Measurements from ENCODE around the gene CDK14. TPM values are rescaled to one million over a fixed set of nuclear protein-coding genes. Genes with fewer than 3 reads are reported as not detected.

The CDK14 gene
- total and polyA plus RNA-seq, 2 donors (not counting 3 experiments of a cell fraction or from before 2014, with no cell fraction given): 5.5 to 34.2 TPM

DNA sequence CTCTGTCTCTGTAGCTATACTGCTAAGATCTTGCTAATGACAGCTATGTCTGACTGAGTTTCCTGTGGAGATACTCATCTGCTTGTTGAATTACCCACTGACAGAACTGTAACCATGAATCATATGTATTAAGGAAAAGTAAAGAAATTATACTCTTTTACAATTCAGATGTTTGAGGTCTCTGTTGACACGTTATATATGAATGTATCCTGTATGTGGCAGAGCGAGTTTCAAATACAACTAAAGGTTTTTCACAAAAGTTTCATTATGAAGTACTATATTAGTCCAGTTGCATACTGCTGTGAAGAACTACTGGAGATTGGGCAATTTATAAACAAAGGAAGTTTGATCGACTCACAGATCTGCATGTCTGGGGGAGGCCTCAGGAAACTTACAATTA lies 232.5 kb downstream of the CDK14 start:
- Histone ChIP-seq H3K4me3 (replicated peaks in 1 of 3; ENCODE audit: insufficient read depth in 1 of 3, low read depth in 1 of 3, low read length in 3 of 3) (no peak overlapping the region), H3K9me3 (replicated peaks; ENCODE audit: control insufficient read depth, insufficient read depth, low read length) (peaks cover 2% of the 10 kb centered on the region), H3K27ac (ENCODE audit: insufficient read depth, low read depth, low read length) (no peak overlapping the region), H3K27me3 (ENCODE audit: control insufficient read depth in 2 of 2, insufficient read depth in 2 of 2, low read length in 2 of 2) (no peaks in the 10 kb centered on the region), H2AFZ (ENCODE audit: low read depth, low read length) (no peak overlapping the region), H3K79me2 (ENCODE audit: control insufficient read depth, insufficient read depth, low read length) (no peaks in the 10 kb centered on the region), H4K20me1 (replicated peaks; ENCODE audit: control insufficient read depth, extremely low read depth, insufficient read depth, low read length) (no peaks in the 10 kb centered on the region), H3K9ac (replicated peaks; ENCODE audit: extremely low read depth, insufficient read depth, low read length) (no peak overlapping the region), H3K4me2 (ENCODE audit: insufficient read depth, low read length) (no peak overlapping the region), H3K36me3 (ENCODE audit: control insufficient read depth in 2 of 2, extremely low read depth in 1 of 2, insufficient read depth in 2 of 2, low read length in 2 of 2) (no peaks in the 10 kb centered on the region), H3K9me1 (replicated peaks; ENCODE audit: control insufficient read depth, extremely low read depth, insufficient read depth, low read length) (no peaks in the 10 kb centered on the region), H3K4me1 (ENCODE audit: control insufficient read depth, extremely low read depth, insufficient read depth, low read length) (peaks cover 18% of the 10 kb centered on the region)
- CTCF ChIA-PET: no interaction called here
- FAIRE-seq (no peak), DNase-seq (ENCODE audit: low read depth, low spot score) (no peak)
- intact Hi-C loops (cut with micrococcal nuclease): no loop called here
- TF ChIP-seq JUN (IDR thresholded peaks at IDR 0.05; ENCODE audit: borderline replicate concordance, insufficient read depth, insufficient read length, low read depth) (no peak), POLR2A (IDR thresholded peaks at IDR 0.05; ENCODE audit: low read depth, low read length) (no peak), EZH2 (IDR thresholded peaks at IDR 0.05; ENCODE audit: borderline replicate concordance, low read depth, low read length, severe bottlenecking) (no peak), GATA2 (IDR thresholded peaks at IDR 0.05; ENCODE audit: insufficient read depth, insufficient read length, low read depth, low read length) (peak; percentile 50)
- POLR2A ChIA-PET: no interaction called here
- dilution Hi-C loops (cut with MboI; ENCODE audit: extremely low pct_ligation_motif_present, low sequenced_read_pairs): no loop called here
- BruUV-seq (replicated peaks): no TSS peak

DNA sequence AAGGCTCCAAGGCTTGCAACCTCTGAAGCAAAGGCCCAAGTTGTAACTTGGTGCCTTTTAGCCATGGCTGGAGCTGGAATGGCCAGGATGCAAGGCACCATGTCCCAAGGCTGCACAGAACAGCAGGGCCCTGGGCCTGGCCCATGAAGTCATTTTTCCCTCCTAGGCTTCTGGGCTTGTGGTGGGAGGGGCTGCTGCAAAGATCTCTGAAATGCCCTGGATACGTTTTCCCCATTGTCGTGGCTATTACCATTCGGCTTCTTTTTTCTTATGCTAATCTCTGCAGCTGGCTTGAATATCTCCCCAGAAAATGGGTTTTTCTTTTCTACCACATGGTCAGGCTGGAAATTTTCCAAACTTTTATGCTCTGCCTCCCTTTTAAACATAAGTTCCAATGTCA lies 234.2 kb downstream of the CDK14 start:
- Histone ChIP-seq H3K9me1 (replicated peaks; ENCODE audit: control insufficient read depth, extremely low read depth, insufficient read depth, low read length) (no peaks in the 10 kb centered on the region), H3K27me3 (ENCODE audit: control insufficient read depth in 2 of 2, insufficient read depth in 2 of 2, low read length in 2 of 2) (no peaks in the 10 kb centered on the region), H3K36me3 (ENCODE audit: control insufficient read depth in 2 of 2, extremely low read depth in 1 of 2, insufficient read depth in 2 of 2, low read length in 2 of 2) (no peaks in the 10 kb centered on the region), H2AFZ (ENCODE audit: low read depth, low read length) (no peak overlapping the region), H4K20me1 (replicated peaks; ENCODE audit: control insufficient read depth, extremely low read depth, insufficient read depth, low read length) (no peaks in the 10 kb centered on the region), H3K79me2 (ENCODE audit: control insufficient read depth, insufficient read depth, low read length) (no peaks in the 10 kb centered on the region), H3K9ac (replicated peaks; ENCODE audit: extremely low read depth, insufficient read depth, low read length) (no peak overlapping the region), H3K4me1 (ENCODE audit: control insufficient read depth, extremely low read depth, insufficient read depth, low read length) (peaks cover 4% of the 10 kb centered on the region), H3K27ac (ENCODE audit: insufficient read depth, low read depth, low read length) (no peak overlapping the region), H3K9me3 (replicated peaks; ENCODE audit: control insufficient read depth, insufficient read depth, low read length) (peaks cover 2% of the 10 kb centered on the region), H3K4me2 (ENCODE audit: insufficient read depth, low read length) (no peak overlapping the region), H3K4me3 (replicated peaks in 1 of 3; ENCODE audit: insufficient read depth in 1 of 3, low read depth in 1 of 3, low read length in 3 of 3) (no peak overlapping the region)
- intact Hi-C loops (cut with micrococcal nuclease): no loop called here
- DNase-seq (ENCODE audit: low read depth, low spot score) (no peak), FAIRE-seq (no peak)
- TF ChIP-seq POLR2A (IDR thresholded peaks at IDR 0.05; ENCODE audit: low read depth, low read length) (no peak), MYC (IDR thresholded peaks at IDR 0.05; ENCODE audit: low read depth, low read length) (no peak), JUN (IDR thresholded peaks at IDR 0.05; ENCODE audit: borderline replicate concordance, insufficient read depth, insufficient read length, low read depth) (no peak)
- TF ChIP-seq, protein P1, sequence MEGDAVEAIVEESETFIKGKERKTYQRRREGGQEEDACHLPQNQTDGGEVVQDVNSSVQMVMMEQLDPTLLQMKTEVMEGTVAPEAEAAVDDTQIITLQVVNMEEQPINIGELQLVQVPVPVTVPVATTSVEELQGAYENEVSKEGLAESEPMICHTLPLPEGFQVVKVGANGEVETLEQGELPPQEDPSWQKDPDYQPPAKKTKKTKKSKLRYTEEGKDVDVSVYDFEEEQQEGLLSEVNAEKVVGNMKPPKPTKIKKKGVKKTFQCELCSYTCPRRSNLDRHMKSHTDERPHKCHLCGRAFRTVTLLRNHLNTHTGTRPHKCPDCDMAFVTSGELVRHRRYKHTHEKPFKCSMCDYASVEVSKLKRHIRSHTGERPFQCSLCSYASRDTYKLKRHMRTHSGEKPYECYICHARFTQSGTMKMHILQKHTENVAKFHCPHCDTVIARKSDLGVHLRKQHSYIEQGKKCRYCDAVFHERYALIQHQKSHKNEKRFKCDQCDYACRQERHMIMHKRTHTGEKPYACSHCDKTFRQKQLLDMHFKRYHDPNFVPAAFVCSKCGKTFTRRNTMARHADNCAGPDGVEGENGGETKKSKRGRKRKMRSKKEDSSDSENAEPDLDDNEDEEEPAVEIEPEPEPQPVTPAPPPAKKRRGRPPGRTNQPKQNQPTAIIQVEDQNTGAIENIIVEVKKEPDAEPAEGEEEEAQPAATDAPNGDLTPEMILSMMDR (IDR thresholded peaks at IDR 0.05; ENCODE audit: extremely low read depth in 1 of 2, insufficient read depth in 1 of 2, low read depth in 1 of 2, low read length in 2 of 2): no peak
- TF ChIP-seq, protein P2, sequence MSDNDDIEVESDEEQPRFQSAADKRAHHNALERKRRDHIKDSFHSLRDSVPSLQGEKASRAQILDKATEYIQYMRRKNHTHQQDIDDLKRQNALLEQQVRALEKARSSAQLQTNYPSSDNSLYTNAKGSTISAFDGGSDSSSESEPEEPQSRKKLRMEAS (IDR thresholded peaks at IDR 0.05; ENCODE audit: insufficient read depth, insufficient read length): no peak
- no TSS peak for BruUV-seq (replicated peaks)
- dilution Hi-C loops (cut with MboI; ENCODE audit: extremely low pct_ligation_motif_present, low sequenced_read_pairs): no loop called here
- ChIA-PET POLR2A (no interaction called here), CTCF (interaction anchor here (0.5 kb wide), 1 partner anchor 1565 kb away, joined by 3 read pairs; no protein-coding TSS in a partner anchor)
